ENCODE data around the gene NLRP1.

- no peak for TF ChIP-seq CTCF (IDR thresholded peaks at IDR 0.05; ENCODE audit: low read depth, low read length, missing input control)
- no peak for TF ChIP-seq SP1 (IDR thresholded peaks at IDR 0.05)
- no peak for TF ChIP-seq REST (IDR thresholded peaks at IDR 0.05)
- TF ChIP-seq EGR1 (IDR thresholded peaks at IDR 0.05; ENCODE audit: low read depth in 2 of 2) = no peak
- no peak for TF ChIP-seq GABPA (IDR thresholded peaks at IDR 0.05 in 1 of 2, conservative IDR thresholded peaks at IDR 0.05 in 1 of 2)
- TF ChIP-seq FOXA1 (IDR thresholded peaks at IDR 0.05) = no peak
- no peak for TF ChIP-seq JUND (IDR thresholded peaks at IDR 0.05)
- no peak for TF ChIP-seq MAX (IDR thresholded peaks at IDR 0.05)
These were observed 3.3 kb downstream of the NLRP1 start for GRCh38 chr17:5580969-5581368.

All from liver (tissue), 3 donors.